Activated naive CD4-positive, alpha-beta T cell treated with anti-CD3 and anti-CD28 coated beads, Interleukin-2, amount 50 U/mL, for 72 hours (primary cell): Measurements from ENCODE around the gene FAM186B. TPM values are rescaled to one million over a fixed set of nuclear protein-coding genes. Genes with fewer than 3 reads are reported as not detected.

Experiments used
- ATAC-seq, 2 donors: fragments of 150-1000 bp; cut with Tn5 transposase; 2 replicates each; pipeline ENCODE4 v1.10.0; 2021; ENCODE audit warnings: mild to moderate bottlenecking in 2 of 2, moderate library complexity in 2 of 2
- DNase-seq, 2 donors: peaks; one replicate each; pipeline ENCODE4 v3.0.0; 2021 to 2022; ENCODE audit warnings: low spot score in 2 of 2
- H3K27ac Mint-ChIP-seq, 2 donors: one replicate each; pipeline ENCODE4 v1.8.0; 2022; ENCODE audit warnings: mild to moderate bottlenecking in 2 of 2, mixed read lengths in 2 of 2
- H3K36me3 Mint-ChIP-seq, 2 donors: one replicate each; pipeline ENCODE4 v1.8.0; 2022; ENCODE audit warnings: mixed read lengths in 2 of 2
- H3K9me3 Mint-ChIP-seq, 2 donors: one replicate each; pipeline ENCODE4 v1.8.0; 2022; ENCODE audit warnings: mixed read lengths in 2 of 2
- total RNA-seq, 2 donors: library from RNA; stranded (reverse); gene quantifications; one replicate each; pipeline ENCODE4 v1.2.3, GENCODE V29; 2022

FAM186B gene
- total RNA-seq, 2 donors from 2014 or later: 0.16 to 0.18 TPM

DNA sequence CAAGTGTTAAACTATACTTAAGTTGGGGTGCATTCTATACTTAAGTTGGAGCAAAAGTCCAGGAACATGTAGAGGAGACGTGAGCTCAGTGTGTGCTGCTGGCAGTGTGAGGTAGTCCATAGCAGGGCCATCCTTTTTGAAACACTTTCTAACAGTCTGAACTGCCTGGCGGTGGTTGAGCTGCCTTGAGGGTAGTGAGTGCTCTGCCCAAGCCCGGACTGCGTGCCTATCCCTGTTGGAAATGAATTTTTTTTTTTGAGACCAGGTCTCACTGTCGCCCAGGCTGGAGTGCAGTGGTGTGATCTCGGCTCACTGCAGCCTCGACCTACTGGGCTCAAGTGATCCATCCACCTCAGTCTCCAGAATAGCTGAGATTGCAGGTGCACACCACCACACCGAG is 52.5 kb downstream of the FAM186B start:
- Mint-ChIP-seq H3K9me3 (no peaks in the 10 kb centered on the region), H3K36me3 (no peaks in the 10 kb centered on the region), H3K27ac (peak overlapping the region in 1 of 2 donors; percentile 36)
- DNase-seq: no peak
- ATAC-seq: no peak

DNA sequence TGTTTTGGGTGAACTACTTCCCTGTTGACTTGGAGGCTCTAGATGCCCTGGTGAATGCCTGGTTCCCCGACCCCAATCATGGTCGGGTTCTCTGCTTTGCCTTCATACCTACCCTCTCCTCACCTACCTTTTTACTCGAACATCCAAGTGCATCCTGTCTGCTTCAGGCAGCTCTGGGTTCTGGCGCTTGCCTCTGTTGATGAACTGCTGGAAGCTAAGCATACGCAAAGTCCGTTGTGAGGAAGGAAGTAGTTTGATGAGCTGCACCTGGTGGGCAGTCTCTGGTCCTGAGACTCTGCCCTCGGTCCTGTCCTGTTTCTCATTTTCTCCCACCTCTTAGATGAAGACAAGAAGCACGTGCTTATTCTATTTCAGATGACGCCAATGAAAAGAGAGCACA is 53.0 kb downstream of the FAM186B start:
- Mint-ChIP-seq H3K36me3 (no peaks in the 10 kb centered on the region), H3K27ac (peak overlapping the region in 1 of 2 donors; percentile 23), H3K9me3 (no peaks in the 10 kb centered on the region)
- ATAC-seq (no peak), DNase-seq (no peak)

DNA sequence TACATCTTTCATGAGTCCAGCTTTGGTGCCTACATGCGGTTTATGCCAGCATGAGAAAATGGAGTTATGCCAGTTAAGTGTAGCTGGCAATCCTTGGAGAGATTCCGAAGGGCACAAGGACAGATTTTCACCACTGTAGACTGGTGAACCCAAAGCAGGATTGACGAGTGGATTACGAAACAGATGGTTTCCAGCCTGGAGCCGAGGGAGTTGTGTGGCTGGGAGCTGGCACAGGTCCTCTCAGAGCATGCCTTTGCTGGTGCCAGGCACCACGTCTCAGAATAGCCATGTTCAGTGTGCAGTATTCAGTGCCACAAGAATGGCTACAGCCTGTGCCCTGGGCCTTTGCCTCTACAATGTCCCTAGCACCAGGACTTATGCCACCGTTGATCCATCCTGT is 53.4 kb downstream of the FAM186B start:
- no peaks in the 10 kb centered on the region for H3K9me3 Mint-ChIP-seq
- DNase-seq (no peak), ATAC-seq (no peak)
- H3K27ac Mint-ChIP-seq: no peak overlapping the region
- no peaks in the 10 kb centered on the region for H3K36me3 Mint-ChIP-seq

GRCh38 chr12:49550693-49551252 is 54.7 kb downstream of the FAM186B start:
- DNase-seq: no peak
- ATAC-seq: no peak
- H3K27ac Mint-ChIP-seq: no peak overlapping the region
- no peaks in the 10 kb centered on the region for H3K36me3 Mint-ChIP-seq
- no peaks in the 10 kb centered on the region for H3K9me3 Mint-ChIP-seq

DNA sequence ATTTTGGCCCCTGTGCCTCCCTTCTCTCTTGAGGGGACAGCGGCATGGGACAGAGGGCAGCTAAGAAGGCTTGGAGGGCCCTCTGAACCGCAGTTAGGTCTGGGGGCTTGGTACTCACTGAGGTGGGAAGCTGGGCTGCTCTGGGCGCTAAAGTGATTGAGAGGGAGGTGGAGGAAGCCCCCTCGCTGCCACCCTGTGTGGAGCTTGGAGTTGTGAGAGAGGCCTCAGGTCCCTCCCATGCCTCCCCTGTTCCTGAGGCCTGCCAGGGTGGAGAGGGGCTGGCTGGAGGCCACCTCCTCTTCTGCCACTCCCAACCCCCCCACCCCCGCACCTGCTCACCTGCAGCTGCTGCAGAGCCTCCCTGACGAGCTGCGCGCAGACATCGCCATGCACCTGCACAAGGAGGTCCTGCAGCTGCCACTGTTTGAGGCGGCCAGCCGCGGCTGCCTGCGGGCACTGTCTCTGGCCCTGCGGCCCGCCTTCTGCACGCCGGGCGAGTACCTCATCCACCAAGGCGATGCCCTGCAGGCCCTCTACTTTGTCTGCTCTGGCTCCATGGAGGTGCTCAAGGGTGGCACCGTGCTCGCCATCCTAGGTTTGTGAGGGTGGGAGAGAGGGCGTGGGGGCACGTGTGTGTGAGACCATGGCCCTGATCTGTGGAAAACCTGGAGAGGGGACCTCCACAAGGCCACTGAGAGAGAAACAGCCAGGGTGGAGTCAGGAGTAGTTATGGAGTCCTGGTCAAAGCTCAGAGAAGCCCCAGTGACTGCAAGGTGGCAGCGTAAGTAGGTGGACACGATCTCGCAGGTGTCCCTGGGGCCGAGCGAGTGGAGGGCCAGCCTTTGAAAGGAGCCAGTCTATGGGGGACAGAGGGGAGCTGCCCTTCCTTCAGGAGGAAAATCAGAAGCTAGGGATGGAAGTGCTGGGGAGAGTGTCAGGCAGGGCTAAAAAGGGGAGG is 55.4 kb downstream of the FAM186B start:
- Mint-ChIP-seq H3K9me3 (no peaks in the 10 kb centered on the region), H3K27ac (no peak overlapping the region), H3K36me3 (no peaks in the 10 kb centered on the region)
- no peak for ATAC-seq
- no peak for DNase-seq

- DNase-seq (peak in 1 of 2 donors; percentile 52), ATAC-seq (peak; percentile 55 to 68)
- Mint-ChIP-seq H3K36me3 (no peaks in the 10 kb centered on the region), H3K9me3 (no peaks in the 10 kb centered on the region), H3K27ac (peak overlapping the region in 1 of 2 donors; percentile 62)
Observed at GRCh38 chr12:49548822-49549648, 56.4 kb downstream of the FAM186B start.

DNA sequence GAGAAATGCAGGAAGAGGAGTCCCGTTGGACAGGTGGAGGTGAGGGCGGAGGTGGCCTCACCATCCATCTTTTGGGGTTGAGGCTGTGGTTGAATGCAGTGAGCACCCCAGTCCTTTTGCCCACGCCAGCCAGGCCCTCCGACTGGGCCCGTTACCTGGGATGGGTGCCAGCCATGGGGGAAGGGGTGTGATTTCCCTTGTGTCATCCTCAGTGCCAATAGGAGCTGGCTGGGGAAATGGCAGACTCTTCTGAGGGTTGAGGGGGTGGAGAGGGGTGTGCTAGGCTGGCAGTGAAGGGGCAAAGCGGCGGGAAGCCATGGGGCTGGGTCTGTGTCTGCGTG is 57.0 kb downstream of the FAM186B start:
- peak in 1 of 2 donors; percentile 49 for ATAC-seq
- Mint-ChIP-seq H3K9me3 (no peaks in the 10 kb centered on the region), H3K36me3 (no peaks in the 10 kb centered on the region), H3K27ac (peak overlapping the region in 1 of 2 donors; percentile 62)
- DNase-seq: no peak

- Mint-ChIP-seq H3K27ac (no peak overlapping the region), H3K36me3 (no peaks in the 10 kb centered on the region), H3K9me3 (no peaks in the 10 kb centered on the region)
- ATAC-seq (no peak), DNase-seq (no peak)
Observed at GRCh38 chr12:49547090-49547690, 58.2 kb downstream of the FAM186B start.

GRCh38 chr12:49546481-49546880 is 59.0 kb downstream of the FAM186B start:
- ATAC-seq: no peak
- DNase-seq: no peak
- Mint-ChIP-seq H3K27ac (no peak overlapping the region), H3K9me3 (no peaks in the 10 kb centered on the region), H3K36me3 (no peaks in the 10 kb centered on the region)

- Mint-ChIP-seq H3K36me3 (no peaks in the 10 kb centered on the region), H3K27ac (no peak overlapping the region), H3K9me3 (no peaks in the 10 kb centered on the region)
- ATAC-seq (no peak), DNase-seq (no peak)
Observed at GRCh38 chr12:49545815-49546214, 59.6 kb downstream of the FAM186B start.

GRCh38 chr12:49543914-49544815 is 61.3 kb downstream of the FAM186B start:
- no peak overlapping the region for H3K27ac Mint-ChIP-seq
- H3K36me3 Mint-ChIP-seq: no peaks in the 10 kb centered on the region
- DNase-seq (no peak), ATAC-seq (no peak)
- H3K9me3 Mint-ChIP-seq: no peaks in the 10 kb centered on the region

GRCh38 chr12:49543221-49543913 is 62.1 kb downstream of the FAM186B start:
- Mint-ChIP-seq H3K27ac (no peak overlapping the region), H3K36me3 (no peaks in the 10 kb centered on the region), H3K9me3 (no peaks in the 10 kb centered on the region)
- ATAC-seq (no peak), DNase-seq (no peak)

GRCh38 chr12:49542592-49543160 is 62.8 kb downstream of the FAM186B start:
- no peak overlapping the region for H3K27ac Mint-ChIP-seq
- no peak for DNase-seq

DNA sequence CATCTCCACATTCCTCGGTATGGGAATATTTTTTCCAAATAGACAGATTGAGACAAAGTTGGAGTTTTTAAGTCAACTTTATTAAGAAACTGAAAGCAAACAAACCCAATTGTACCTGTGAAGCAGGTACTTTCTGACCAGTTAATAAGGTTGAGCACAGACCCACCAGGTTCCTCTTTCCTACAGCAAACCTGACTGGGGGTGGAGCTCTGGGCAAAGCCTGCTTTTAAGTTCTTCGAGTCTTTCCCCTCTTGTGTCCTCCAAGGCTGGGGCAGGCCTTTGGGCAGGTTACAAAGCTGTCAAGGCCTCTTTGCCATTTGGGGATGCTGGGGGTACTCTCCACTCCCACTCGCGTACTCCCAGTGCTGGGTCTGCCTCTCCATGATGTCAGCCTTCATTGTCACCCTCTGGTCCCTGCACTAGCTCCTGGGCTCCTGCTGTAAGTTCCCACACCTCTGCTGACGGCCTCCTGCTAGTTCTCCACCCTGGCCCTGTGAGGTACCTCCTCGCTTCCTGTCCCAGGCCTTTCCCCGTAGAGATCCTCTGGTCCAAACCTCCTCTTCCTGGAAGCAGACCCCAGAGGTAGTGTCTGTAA is 63.4 kb downstream of the FAM186B start:
- DNase-seq: no peak
- H3K27ac Mint-ChIP-seq: peak overlapping the region in 1 of 2 donors; percentile 14
- no peaks in the 10 kb centered on the region for H3K9me3 Mint-ChIP-seq
- H3K36me3 Mint-ChIP-seq: no peaks in the 10 kb centered on the region
- ATAC-seq: no peak

More at GRCh38 chr12:49542592-49543160, 62.8 kb downstream of the FAM186B start:
- Mint-ChIP-seq H3K9me3 (no peaks in the 10 kb centered on the region), H3K36me3 (no peaks in the 10 kb centered on the region)
- no peak for ATAC-seq
